Measurements from ENCODE around the gene HAGH. TPM values are rescaled to one million over a fixed set of nuclear protein-coding genes. Genes with fewer than 3 reads are reported as not detected.

HAGH gene
- total RNA-seq, 1 donor = 32.9 TPM

GRCh38 chr16:1786242-1787055 is 40.2 kb downstream of the HAGH start:
- peaks cover 29% of the 10 kb centered on the region for H4K20me1 ChIP-seq (ENCODE audit: insufficient read depth, low read length)
- no peak overlapping the region for H3K4me3 ChIP-seq (ENCODE audit: insufficient read depth, low read length)
- no peak overlapping the region for H2AFZ ChIP-seq (ENCODE audit: low read length)
- no peak overlapping the region for H3K4me2 ChIP-seq (ENCODE audit: insufficient read depth, low read length)
- H3K27me3 ChIP-seq (ENCODE audit: insufficient read depth, low read length) = no peaks in the 10 kb centered on the region
- no peak overlapping the region for H3K27ac ChIP-seq (ENCODE audit: low read depth, low read length)
- H3K9me3 ChIP-seq (ENCODE audit: low read depth, low read length) = no peaks in the 10 kb centered on the region
- DNase-seq (ENCODE audit: insufficient read length, low spot score, missing footprints) = peak; percentile 69
- peaks cover 11% of the 10 kb centered on the region for H3K4me1 ChIP-seq (ENCODE audit: insufficient read depth, low read length)
- H3K36me3 ChIP-seq (ENCODE audit: insufficient read depth, low read length) = peaks cover 16% of the 10 kb centered on the region
- H3K79me2 ChIP-seq (ENCODE audit: insufficient read depth, low read length) = peaks cover 47% of the 10 kb centered on the region
- no peak for TF ChIP-seq CTCF (IDR thresholded peaks at IDR 0.05; ENCODE audit: extremely low read depth, low read depth, low read length)

GRCh38 chr16:1785846-1786170 is 40.8 kb downstream of the HAGH start:
- no peaks in the 10 kb centered on the region for H3K27me3 ChIP-seq (ENCODE audit: insufficient read depth, low read length)
- H3K4me3 ChIP-seq (ENCODE audit: insufficient read depth, low read length) = no peak overlapping the region
- H3K36me3 ChIP-seq (ENCODE audit: insufficient read depth, low read length) = peaks cover 18% of the 10 kb centered on the region
- H4K20me1 ChIP-seq (ENCODE audit: insufficient read depth, low read length) = peaks cover 35% of the 10 kb centered on the region
- no peak overlapping the region for H3K4me2 ChIP-seq (ENCODE audit: insufficient read depth, low read length)
- no peak overlapping the region for H2AFZ ChIP-seq (ENCODE audit: low read length)
- peaks cover 52% of the 10 kb centered on the region for H3K79me2 ChIP-seq (ENCODE audit: insufficient read depth, low read length)
- peaks cover 18% of the 10 kb centered on the region for H3K4me1 ChIP-seq (ENCODE audit: insufficient read depth, low read length)
- H3K9me3 ChIP-seq (ENCODE audit: low read depth, low read length) = no peaks in the 10 kb centered on the region
- no peak for DNase-seq (ENCODE audit: insufficient read length, low spot score, missing footprints)
- TF ChIP-seq CTCF (IDR thresholded peaks at IDR 0.05; ENCODE audit: extremely low read depth, low read depth, low read length) = no peak
- no peak overlapping the region for H3K27ac ChIP-seq (ENCODE audit: low read depth, low read length)

GRCh38 chr16:1784977-1785845 is 41.4 kb downstream of the HAGH start:
- peak; percentile 72 for DNase-seq (ENCODE audit: insufficient read length, low spot score, missing footprints)
- Histone ChIP-seq H3K36me3 (ENCODE audit: insufficient read depth, low read length) (peaks cover 22% of the 10 kb centered on the region), H3K27ac (ENCODE audit: low read depth, low read length) (no peak overlapping the region), H3K4me2 (ENCODE audit: insufficient read depth, low read length) (no peak overlapping the region), H3K4me3 (ENCODE audit: insufficient read depth, low read length) (no peak overlapping the region), H3K4me1 (ENCODE audit: insufficient read depth, low read length) (peaks cover 19% of the 10 kb centered on the region), H4K20me1 (ENCODE audit: insufficient read depth, low read length) (peaks cover 35% of the 10 kb centered on the region), H3K27me3 (ENCODE audit: insufficient read depth, low read length) (no peaks in the 10 kb centered on the region), H3K9me3 (ENCODE audit: low read depth, low read length) (no peaks in the 10 kb centered on the region), H3K79me2 (ENCODE audit: insufficient read depth, low read length) (peaks cover 53% of the 10 kb centered on the region), H2AFZ (ENCODE audit: low read length) (no peak overlapping the region)
- no peak for TF ChIP-seq CTCF (IDR thresholded peaks at IDR 0.05; ENCODE audit: extremely low read depth, low read depth, low read length)

Measured in osteoblast (primary cell).